Hepatocyte (in vitro differentiated cells): Measurements from ENCODE around the gene TTC9B.

Experiments
- CTCF ChIP-seq: fragments of 200-600 bp; sonication (generic); IDR thresholded peaks from 2 replicates; pipeline ENCODE4 v1.5.1; 2016; ENCODE audit warnings: antibody characterized with exemption, mild to moderate bottlenecking; ENCODE audit not compliant: poor library complexity
- EZH2phosphoT487 ChIP-seq: fragments of 200-600 bp; sonication (generic); IDR thresholded peaks from one replicate; pipeline ENCODE4 v1.6.1; 2018; ENCODE audit warnings: antibody characterized with exemption, mild to moderate bottlenecking, low read depth, moderate library complexity; ENCODE audit not compliant: unreplicated experiment, severe bottlenecking

- TF ChIP-seq CTCF (no peak), EZH2phosphoT487 (no peak)
Observed at GRCh38 chr19:40241809-40242384, 23.7 kb upstream of the TTC9B start.
